GM18505 (cell line): ENCODE results near the gene BTG4.

Source experiments
- ATAC-seq: cut with Tn5 transposase; IDR thresholded peaks from one replicate; pipeline ENCODE4 v1.9.1; 2021; ENCODE audit not compliant: unreplicated experiment
- POLR2A ChIP-seq: IDR thresholded peaks from 4 replicates; pipeline ENCODE4 v1.6.1; 2011; ENCODE audit warnings: borderline replicate concordance; ENCODE audit not compliant: insufficient read depth, insufficient read length; ENCODE audit errors: extremely low read depth

BTG4 gene

DNA sequence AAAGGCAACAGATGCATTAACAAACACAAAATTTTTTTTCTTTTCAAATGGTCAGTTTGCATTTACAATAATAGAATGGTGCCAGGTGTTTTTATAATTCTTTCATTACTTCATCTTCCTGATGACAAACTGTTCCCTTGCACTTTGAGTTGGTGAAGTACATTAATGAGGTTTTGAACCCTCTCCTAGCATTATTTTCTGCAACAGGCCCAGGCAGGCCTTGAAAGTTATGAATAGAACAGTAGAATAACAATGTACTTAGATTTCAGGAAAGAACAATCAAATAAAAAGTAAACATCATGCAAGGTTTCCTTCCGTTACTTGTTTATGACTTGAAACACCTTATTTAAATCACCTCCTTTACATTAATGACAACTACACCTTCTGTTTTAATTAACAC is 9.6 kb downstream of the BTG4 start:
- no peak for ATAC-seq
- no peak for TF ChIP-seq POLR2A

DNA sequence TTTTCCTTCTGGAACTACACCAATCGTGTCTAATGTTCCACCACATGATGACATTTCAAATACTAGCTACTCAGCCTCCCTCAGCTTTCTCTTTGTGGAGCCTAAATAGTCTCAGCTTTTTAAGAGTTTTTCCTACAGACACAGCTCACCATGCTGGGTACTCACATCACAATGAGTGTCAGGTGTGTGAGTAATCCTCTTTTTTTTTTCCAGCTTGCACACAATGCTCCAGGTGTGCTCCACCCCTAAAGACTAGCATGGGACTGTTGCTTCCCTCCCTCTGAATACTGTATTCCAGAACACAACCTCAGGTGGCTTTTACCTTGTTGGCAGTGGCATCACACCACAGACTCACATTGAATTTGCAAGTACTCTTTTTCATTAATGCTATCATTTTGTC is 11.7 kb downstream of the BTG4 start:
- no peak for ATAC-seq
- TF ChIP-seq POLR2A: no peak

DNA sequence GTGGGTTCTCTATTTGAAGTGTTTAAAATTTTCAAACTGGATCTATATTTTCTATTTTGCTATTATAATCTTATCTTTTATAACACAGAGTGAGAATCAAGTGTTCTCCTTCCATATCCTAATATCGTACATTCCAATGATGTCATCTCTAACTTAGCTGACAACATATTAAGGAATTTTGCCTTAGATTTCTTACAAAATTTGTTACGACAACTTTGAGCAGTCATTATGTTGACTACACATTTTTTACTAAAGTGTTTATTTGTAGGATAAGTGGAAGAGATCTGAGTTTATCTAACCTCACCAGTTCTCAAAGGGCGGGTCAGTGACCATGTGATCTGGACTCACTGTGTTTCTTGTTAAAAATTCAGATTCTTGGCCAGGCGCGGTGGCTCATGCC is 12.7 kb downstream of the BTG4 start:
- TF ChIP-seq POLR2A: no peak
- no peak for ATAC-seq

DNA sequence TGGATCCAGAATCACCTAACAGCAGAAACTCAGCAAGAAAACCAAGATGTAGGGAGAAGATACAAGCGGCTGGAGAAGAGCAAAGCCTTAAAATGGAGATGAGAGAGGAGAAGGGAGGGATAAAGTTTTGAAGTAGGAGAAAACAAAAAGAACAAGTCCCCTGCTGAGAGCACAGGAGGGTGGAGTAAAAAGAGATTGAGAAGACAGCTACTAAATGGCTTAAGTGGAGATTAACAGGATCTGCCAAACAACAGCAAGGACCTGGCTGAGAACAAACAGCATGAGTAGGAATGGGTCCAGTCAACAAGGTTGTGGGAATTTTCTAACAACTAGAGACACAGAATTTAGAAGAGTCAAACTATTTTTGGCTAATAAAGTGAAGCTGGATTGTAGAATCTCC is 18.1 kb downstream of the BTG4 start:
- no peak for ATAC-seq
- TF ChIP-seq POLR2A: no peak

DNA sequence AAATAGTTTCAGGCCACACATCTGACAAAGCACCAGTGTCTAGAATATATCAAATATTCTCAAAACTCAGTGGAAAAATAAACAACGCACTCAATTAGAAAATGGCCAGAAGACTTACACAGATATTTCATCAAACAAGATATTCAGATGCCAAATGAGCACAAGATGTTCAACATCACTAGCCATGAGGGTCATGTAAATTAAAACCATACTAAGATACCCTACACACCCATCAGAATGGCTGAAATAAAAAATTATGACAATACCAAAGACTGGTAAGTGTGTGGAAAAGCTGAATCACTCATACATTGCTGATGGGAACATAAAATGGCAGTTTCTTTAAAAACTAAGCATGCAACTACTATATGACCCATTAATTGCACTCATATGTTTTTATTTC is 21.7 kb downstream of the BTG4 start:
- TF ChIP-seq POLR2A: no peak
- ATAC-seq: no peak

DNA sequence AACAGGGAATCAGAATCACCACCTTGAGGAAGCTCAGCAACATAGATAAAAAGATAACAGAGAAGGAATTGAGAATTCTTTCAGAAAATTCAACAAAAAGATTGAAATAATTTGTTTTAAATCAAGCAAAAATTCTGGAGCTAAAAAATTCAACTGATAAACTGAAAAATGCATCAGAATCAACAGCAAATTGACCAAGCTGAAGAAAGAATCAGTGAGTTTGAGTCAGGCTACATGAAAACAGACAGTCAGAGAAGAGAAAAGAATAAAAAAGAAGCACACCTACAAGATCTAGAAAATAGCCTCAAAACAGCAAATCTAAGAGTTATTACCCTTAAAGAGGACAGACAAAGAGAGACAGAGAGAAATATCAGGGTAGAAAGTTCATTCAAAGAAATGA is 28.8 kb downstream of the BTG4 start:
- no peak for ATAC-seq
- no peak for TF ChIP-seq POLR2A

DNA sequence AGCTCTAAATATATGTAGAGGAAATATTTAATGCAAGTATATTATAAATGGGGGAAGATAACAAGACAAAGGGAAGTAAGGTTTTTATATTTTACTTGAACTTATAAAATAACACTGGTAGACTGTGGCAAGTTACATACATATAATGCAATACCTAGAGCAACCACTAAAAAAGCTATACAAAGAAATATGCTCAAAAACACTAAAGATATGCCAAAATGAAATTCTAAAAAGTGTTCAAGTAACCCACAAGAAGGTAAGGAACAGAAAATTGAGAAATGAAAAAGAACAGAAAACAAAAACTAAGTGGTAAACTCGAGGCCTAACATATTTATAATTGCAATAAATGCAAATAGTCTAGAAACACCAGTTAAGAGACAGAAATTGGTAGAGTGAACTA is 32.5 kb downstream of the BTG4 start:
- TF ChIP-seq POLR2A: no peak
- ATAC-seq: no peak

DNA sequence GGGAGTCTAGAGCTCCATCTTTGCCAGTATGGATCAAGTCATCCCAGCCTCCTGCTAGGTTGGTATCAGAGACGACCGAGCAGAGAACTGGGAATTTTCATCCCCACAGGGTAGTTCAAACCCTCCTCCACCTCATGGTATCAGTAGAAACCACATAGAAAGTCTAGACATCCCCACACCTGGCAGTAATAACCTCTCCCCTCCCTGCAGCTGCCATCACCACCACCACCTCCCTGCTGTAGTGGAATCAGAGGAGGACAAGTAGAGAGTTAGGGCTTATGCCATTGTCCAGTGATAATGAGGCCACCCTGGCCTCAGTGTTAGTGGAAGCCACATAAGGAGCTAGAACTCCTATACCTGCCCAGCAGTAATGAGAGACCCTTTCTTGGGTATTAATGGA is 34.3 kb downstream of the BTG4 start:
- ATAC-seq: no peak
- no peak for TF ChIP-seq POLR2A

DNA sequence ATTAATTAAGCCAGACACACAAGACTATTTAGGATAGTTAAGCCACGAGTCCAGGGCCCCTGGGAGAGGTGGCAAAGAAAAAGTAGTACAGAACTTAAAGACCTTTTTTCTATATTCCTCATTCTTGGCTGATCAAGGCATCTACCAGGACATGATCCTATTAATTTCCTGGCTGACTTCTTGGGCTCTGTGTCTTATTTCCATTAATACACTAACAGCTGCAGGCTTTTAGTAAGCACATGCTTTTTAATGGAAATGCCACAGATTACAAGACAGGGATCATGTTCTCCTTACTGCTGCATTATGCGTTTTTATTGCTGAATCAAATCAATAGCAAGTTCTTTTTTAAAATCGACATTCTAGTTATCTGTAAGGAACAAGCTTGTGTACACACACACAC is 35.2 kb downstream of the BTG4 start:
- no peak for ATAC-seq
- TF ChIP-seq POLR2A: no peak

DNA sequence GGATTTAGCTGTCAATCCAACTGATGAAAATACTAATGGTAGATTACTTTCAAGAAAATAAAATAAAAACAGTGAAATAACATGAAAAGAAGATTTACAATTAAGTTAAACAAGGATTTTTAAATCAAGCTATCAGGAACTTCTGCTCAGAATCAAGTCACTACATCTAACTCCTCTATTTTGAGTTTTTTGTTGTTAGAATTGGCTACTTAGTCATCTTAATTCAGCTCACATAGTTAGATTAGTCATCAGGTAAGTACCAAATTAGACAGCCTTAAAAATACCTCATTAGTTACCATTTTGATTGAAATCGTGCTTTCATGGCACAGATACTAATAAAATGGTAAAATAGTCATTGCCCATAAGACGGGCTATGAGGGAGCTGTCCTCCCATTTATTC is 35.8 kb downstream of the BTG4 start:
- no peak for ATAC-seq
- no peak for TF ChIP-seq POLR2A

DNA sequence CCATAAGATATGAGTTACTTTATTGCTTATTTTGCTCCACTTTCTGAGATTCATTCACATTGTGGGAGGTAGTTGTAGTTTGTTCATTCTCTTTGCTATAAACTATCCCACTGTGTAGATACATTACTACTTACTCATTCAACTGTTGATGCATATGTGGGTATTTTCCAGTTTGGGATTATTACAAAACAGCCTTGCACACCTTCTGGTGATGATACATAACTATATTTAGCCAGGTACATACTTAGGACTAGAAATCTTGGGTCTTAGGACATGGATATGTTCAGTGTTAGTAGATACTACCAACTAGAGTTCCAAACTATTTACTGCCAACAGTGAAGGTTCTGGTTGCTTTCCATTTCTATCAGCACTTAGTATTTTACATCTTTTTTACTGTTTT is 37.8 kb downstream of the BTG4 start:
- no peak for TF ChIP-seq POLR2A
- ATAC-seq: no peak

DNA sequence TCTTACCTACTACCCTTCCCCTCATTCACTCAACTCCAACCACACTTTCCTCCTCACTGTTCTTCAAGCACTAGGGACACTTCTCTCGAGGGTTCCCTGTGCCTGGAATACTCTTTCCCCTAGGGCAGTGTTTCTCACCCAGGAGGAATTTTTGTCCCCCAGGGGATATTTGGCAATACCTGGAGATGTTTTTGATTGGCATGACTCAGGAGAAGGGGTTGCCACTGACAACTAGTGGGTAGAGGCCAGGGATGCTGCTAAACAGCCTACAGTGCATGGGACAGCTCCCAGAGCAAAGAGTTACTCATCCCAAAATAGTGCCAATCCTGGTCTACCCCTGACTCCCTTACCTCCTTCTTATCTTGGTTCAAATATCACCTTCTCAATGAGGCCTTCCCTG is 40.0 kb downstream of the BTG4 start:
- TF ChIP-seq POLR2A: no peak
- ATAC-seq: no peak

DNA sequence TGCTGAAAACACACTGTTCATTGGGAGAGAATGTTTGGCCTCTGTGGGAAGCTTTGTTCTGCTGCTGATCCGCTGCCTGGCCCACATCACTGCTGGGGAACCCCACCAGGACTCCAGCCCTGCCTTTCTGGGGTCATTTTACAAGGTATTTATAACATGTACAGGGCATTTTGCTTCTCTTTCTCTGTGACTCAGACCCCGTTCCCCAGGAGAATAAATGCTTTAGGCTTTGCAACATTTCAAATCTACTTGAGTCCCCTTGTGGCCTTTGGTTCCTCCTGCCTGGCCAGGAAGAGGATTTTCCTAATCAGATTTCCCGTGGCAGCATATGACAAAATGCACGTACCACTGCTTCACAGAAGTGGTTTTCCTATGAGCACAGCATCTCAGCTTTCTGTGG is 43.0 kb downstream of the BTG4 start:
- TF ChIP-seq POLR2A: no peak
- no peak for ATAC-seq

DNA sequence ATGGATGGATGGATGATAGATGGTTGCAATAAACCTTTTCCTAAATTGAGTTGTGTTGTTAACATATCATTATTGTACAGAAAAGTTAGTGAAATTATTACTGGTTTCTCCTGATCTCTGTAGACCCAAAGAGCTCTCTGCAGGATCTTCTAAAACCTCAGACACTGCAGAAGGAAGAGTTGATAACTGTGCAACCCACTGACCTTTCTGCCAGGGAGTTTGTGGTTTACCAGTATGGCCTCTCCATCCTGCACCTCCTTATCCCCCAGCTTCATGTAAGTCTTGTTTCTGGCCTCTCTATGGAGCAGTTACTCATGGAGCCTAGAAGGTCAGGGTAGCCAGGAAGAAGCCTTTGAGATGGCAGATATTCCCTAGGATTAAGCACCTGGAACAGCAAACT is 45.6 kb downstream of the BTG4 start:
- TF ChIP-seq POLR2A: no peak
- ATAC-seq: no peak

DNA sequence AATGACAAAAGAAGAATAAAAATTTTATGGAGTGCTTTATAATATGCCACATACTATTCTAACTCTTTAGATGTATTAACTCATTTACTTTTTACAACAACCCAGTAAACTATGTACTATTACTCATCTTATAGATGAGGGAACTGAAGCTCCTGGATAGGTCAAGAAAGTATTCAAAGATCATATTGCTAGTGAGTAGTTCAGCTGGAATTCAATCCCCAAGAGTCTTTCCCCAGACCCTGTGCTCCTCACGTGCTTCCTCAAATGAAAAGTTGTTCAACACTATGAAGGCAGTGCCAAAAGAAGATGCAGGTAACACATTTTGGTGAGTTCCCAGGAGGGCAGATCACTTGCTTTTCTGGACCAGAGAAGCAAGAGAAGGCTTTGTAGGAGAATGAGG is 46.8 kb downstream of the BTG4 start:
- no peak for ATAC-seq
- TF ChIP-seq POLR2A: no peak
